OCI-LY1 (cell line): ENCODE results near the gene COMMD4.
"Not testable (repeated sequence)": the region's sequence is repeated elsewhere in the genome, so short reads cannot be mapped to it uniquely, and the experiment has no call there.

Source experiments
- H2AFZ ChIP-seq: fragments of 200-600 bp; sonication (generic), shearing (Covaris generic); 2 replicates; pipeline ENCODE4 v1.6.0; 2014; ENCODE audit warnings: antibody characterized with exemption, mild to moderate bottlenecking, low read length
- H3F3A ChIP-seq: fragments of 200-600 bp; sonication (generic), shearing (Covaris generic); 2 replicates; pipeline ENCODE4 v1.6.0; 2014; ENCODE audit warnings: mild to moderate bottlenecking, antibody characterized with exemption, low read length, moderate library complexity; ENCODE audit not compliant: insufficient read depth
- H3K27ac ChIP-seq: fragments of 200-600 bp; sonication (generic); 2 replicates; pipeline ENCODE4 v1.5.1; 2014; ENCODE audit warnings: low read length, mixed run types, mild to moderate bottlenecking, low read depth; ENCODE audit not compliant: poor library complexity, severe bottlenecking
- H3K27me3 ChIP-seq: fragments of 200-600 bp; sonication (generic); 2 replicates; pipeline ENCODE4 v1.6.0; 2014; ENCODE audit warnings: antibody characterized with exemption, mild to moderate bottlenecking, low read length, moderate library complexity; ENCODE audit not compliant: insufficient read depth
- H3K36me3 ChIP-seq: fragments of 200-600 bp; sonication (generic); 2 replicates; pipeline ENCODE4 v1.6.1; 2014; ENCODE audit warnings: mild to moderate bottlenecking, antibody characterized with exemption, low read length, moderate library complexity, mixed read lengths; ENCODE audit not compliant: insufficient read depth
- H3K4me1 ChIP-seq: fragments of 200-600 bp; sonication (generic); 2 replicates; pipeline ENCODE4 v1.5.1; 2014; ENCODE audit warnings: mild to moderate bottlenecking, low read length, moderate library complexity; ENCODE audit not compliant: insufficient read depth, severe bottlenecking
- H3K4me2 ChIP-seq: fragments of 200-600 bp; sonication (generic), shearing (Covaris generic); 2 replicates; pipeline ENCODE4 v1.6.1; 2014; ENCODE audit warnings: low read length
- H3K4me3 ChIP-seq: fragments of 200-600 bp; sonication (generic); 2 replicates; pipeline ENCODE4 v1.5.1; 2014; ENCODE audit warnings: low read length, low read depth, mild to moderate bottlenecking, mixed read lengths; ENCODE audit not compliant: poor library complexity, severe bottlenecking
- H3K79me2 ChIP-seq: fragments of 200-600 bp; shearing (Covaris generic); 2 replicates; pipeline ENCODE4 v1.6.1; 2016; ENCODE audit warnings: mixed run types, low read length, mixed read lengths; ENCODE audit not compliant: insufficient read depth
- H3K9ac ChIP-seq: fragments of 200-600 bp; sonication (generic), shearing (Covaris generic); 2 replicates; pipeline ENCODE4 v1.6.1; 2014; ENCODE audit warnings: mild to moderate bottlenecking, low read length, mixed read lengths
- H3K9me2 ChIP-seq: fragments of 200-600 bp; sonication (generic), shearing (Covaris generic); 2 replicates; pipeline ENCODE4 v1.6.1; 2014; ENCODE audit warnings: low read depth, mild to moderate bottlenecking, low read length, mixed read lengths
- H3K9me3 ChIP-seq: fragments of 200-600 bp; shearing (Covaris generic); 2 replicates; pipeline ENCODE4 v1.6.1; 2014; ENCODE audit warnings: low read length, mixed read lengths
- H4K20me1 ChIP-seq: fragments of 200-600 bp; sonication (generic), shearing (Covaris generic); 2 replicates; pipeline ENCODE4 v1.6.0; 2016; ENCODE audit warnings: mild to moderate bottlenecking, low read length; ENCODE audit not compliant: insufficient read depth
- CTCF ChIP-seq: fragments of 200-600 bp; sonication (generic), shearing (Covaris generic); IDR thresholded peaks from 2 replicates; pipeline ENCODE4 v1.5.1; 2017; ENCODE audit warnings: mild to moderate bottlenecking, antibody characterized with exemption, low read length, moderate library complexity, mixed read lengths
- EZH2 ChIP-seq: fragments of 200-600 bp; sonication (generic), shearing (Covaris generic); IDR thresholded peaks from 2 replicates; pipeline ENCODE4 v1.8.0; 2017; ENCODE audit warnings: borderline replicate concordance, mixed run types, mild to moderate bottlenecking, antibody characterized with exemption, low read length, moderate library complexity, mixed read lengths

The COMMD4 gene

DNA sequence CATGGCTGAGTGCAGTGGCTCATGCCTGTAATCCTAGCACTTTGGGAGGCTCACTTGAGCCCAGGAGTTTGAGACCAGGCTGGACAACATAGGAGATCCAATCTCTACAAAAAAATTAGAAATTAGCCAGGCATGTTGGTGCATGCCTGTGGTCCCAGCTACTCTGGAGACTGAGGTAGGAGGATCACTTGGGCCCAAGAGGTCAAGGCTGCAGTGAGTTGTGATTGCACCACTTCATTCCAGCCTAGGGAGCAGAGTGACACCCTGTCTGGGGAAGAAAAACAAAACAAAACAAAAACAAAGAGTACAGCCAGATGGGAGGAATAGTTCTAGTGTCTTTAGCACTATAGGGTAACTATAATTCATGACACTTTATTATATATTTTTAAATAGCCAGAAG, 26.2 kb upstream of the COMMD4 start:
- TF ChIP-seq EZH2, result no peak
- no peaks in the 10 kb centered on the region for H3K4me1 ChIP-seq
- no peak overlapping the region for H3K4me3 ChIP-seq
- no peak overlapping the region for H3K4me2 ChIP-seq
- no peaks in the 10 kb centered on the region for H3K79me2 ChIP-seq
- no peak overlapping the region for H3K9ac ChIP-seq
- no peaks in the 10 kb centered on the region for H3K9me2 ChIP-seq
- no peaks in the 10 kb centered on the region for H4K20me1 ChIP-seq
- no peaks in the 10 kb centered on the region for H3K9me3 ChIP-seq
- H3K36me3 ChIP-seq, result no peaks in the 10 kb centered on the region
- no peaks in the 10 kb centered on the region for H3F3A ChIP-seq
- peaks cover 5% of the 10 kb centered on the region for H3K27me3 ChIP-seq
- H3K27ac ChIP-seq, result no peak overlapping the region
- no peak overlapping the region for H2AFZ ChIP-seq

DNA sequence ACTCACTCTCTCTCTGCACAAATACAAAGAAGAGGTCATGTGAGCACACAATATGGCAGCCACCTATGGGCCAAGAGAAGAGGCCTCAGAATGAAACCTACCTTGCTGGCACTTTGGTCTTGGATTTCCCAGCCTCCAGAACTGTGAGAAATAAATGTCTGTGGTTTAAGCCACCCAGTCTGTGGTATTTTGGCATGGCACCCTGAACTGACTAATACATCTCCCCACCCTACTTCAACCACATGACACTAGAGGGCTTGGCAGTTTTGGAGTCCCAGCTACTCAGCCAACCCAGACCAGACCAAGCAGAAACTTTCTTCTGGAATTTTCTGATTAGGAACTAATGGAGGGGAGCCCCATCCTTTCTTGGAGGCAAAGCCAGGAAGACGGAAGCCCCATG, 23.3 kb upstream of the COMMD4 start:
- not testable (repeated sequence) for H3K4me1 ChIP-seq, H2AFZ ChIP-seq, H3K9ac ChIP-seq, H3K79me2 ChIP-seq, H4K20me1 ChIP-seq, H3K9me3 ChIP-seq, H3K4me3 ChIP-seq, H3K9me2 ChIP-seq, H3K36me3 ChIP-seq, H3F3A ChIP-seq, H3K27ac ChIP-seq, H3K4me2 ChIP-seq, H3K27me3 ChIP-seq

GRCh38 chr15:75313116-75313845, 22.6 kb upstream of the COMMD4 start:
- Histone ChIP-seq H3K9ac (no peak overlapping the region), H3K9me3 (no peaks in the 10 kb centered on the region), H3K27me3 (no peaks in the 10 kb centered on the region), H3F3A (no peaks in the 10 kb centered on the region), H3K9me2 (no peaks in the 10 kb centered on the region), H3K79me2 (no peaks in the 10 kb centered on the region), H2AFZ (no peak overlapping the region), H3K4me1 (no peaks in the 10 kb centered on the region), H4K20me1 (no peaks in the 10 kb centered on the region), H3K36me3 (no peaks in the 10 kb centered on the region), H3K27ac (no peak overlapping the region), H3K4me2 (no peak overlapping the region), H3K4me3 (no peak overlapping the region)
- TF ChIP-seq EZH2 (no peak), CTCF (no peak)

GRCh38 chr15:75314552-75315290, 21.1 kb upstream of the COMMD4 start:
- Histone ChIP-seq H2AFZ (no peak overlapping the region), H3K4me1 (no peaks in the 10 kb centered on the region), H3K79me2 (no peaks in the 10 kb centered on the region), H3K27ac (no peak overlapping the region), H3K9me2 (no peaks in the 10 kb centered on the region), H3K27me3 (no peaks in the 10 kb centered on the region), H3F3A (no peaks in the 10 kb centered on the region), H4K20me1 (no peaks in the 10 kb centered on the region), H3K4me3 (no peak overlapping the region), H3K9me3 (no peaks in the 10 kb centered on the region), H3K36me3 (no peaks in the 10 kb centered on the region), H3K4me2 (no peak overlapping the region), H3K9ac (no peak overlapping the region)
- TF ChIP-seq EZH2 (no peak), CTCF (no peak)

- H4K20me1 ChIP-seq, H3F3A ChIP-seq, H3K9me3 ChIP-seq, H3K4me2 ChIP-seq, H3K4me3 ChIP-seq, H3K4me1 ChIP-seq, H3K79me2 ChIP-seq, H3K27me3 ChIP-seq, H3K36me3 ChIP-seq, H3K27ac ChIP-seq, H3K9me2 ChIP-seq, H3K9ac ChIP-seq, H2AFZ ChIP-seq: not testable (repeated sequence)
Observed at GRCh38 chr15:75319231-75319897, 16.5 kb upstream of the COMMD4 start.
